CD1c-positive myeloid dendritic cell (primary cell): ENCODE data around the gene SLC46A3.
"Not testable (repeated sequence)": the region's sequence is repeated elsewhere in the genome, so short reads cannot be mapped to it uniquely, and the experiment has no call there.

Source experiments
- DNase-seq: peaks from one replicate; pipeline ENCODE4 v3.0.0-alpha.2; 2016; ENCODE audit errors: extremely low spot score

Gene SLC46A3

GRCh38 chr13:28734906-28735305 is 16.1 kb upstream of the SLC46A3 start:
- DNase-seq: no peak

GRCh38 chr13:28730762-28731161 is 12.0 kb upstream of the SLC46A3 start:
- DNase-seq: no peak

GRCh38 chr13:28729541-28729940 is 10.8 kb upstream of the SLC46A3 start:
- no peak for DNase-seq

GRCh38 chr13:28728642-28729041 is 9.9 kb upstream of the SLC46A3 start:
- no peak for DNase-seq

DNA sequence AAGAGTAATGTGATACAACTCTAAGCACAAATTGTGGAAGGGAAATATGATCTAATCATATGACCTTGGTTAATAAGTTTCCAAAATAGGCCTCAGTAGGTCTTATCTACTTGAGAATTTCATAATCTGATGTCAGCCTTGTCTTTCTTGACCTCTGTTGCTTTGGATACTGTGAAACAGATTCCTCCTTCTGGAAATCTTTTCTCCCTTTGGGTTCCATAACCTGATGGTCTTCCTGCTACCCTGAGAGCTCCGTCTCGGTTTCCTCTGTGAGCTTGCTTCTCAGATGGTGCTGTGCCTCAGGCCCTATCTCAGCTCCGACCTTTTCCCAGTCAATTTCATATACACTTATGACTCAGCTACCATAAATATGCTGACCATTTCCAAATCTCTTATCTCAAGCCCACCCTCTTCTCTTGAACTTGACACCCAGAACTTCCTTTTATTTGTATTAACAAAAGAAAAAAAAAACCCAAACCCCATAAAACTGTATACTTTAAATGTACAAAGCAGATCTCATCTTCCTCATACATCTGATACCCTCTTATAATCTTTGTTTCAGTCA is 6.4 kb upstream of the SLC46A3 start:
- DNase-seq: no peak

- DNase-seq: no peak
Observed at GRCh38 chr13:28723806-28724205, 5.0 kb upstream of the SLC46A3 start.

GRCh38 chr13:28719227-28720055 is 671 bp upstream of the SLC46A3 start:
- DNase-seq: no peak

DNA sequence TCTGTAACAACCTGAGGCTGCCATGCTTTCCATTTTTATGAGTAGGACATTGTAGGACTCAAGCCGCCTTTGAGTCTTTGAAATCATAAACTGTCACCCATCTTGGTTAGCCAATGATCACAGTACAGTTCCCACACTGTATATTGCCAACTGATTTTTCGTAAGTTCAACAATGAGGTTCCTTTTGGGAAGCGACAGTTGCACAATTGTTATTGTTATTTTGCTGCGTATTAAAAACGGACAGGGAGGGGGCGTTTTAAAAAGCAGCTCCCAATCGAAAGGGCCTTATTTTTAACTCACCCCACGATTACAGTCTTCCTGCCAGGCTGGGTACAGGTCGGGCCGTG is 601 bp downstream of the SLC46A3 start:
- DNase-seq: peak; percentile 75

- no peak for DNase-seq
Observed at GRCh38 chr13:28717170-28717569, 1.6 kb downstream of the SLC46A3 start.

GRCh38 chr13:28716511-28716910 is 2.3 kb downstream of the SLC46A3 start:
- peak; percentile 43 for DNase-seq

- DNase-seq: no peak
Observed at GRCh38 chr13:28714651-28715050, 4.1 kb downstream of the SLC46A3 start.

GRCh38 chr13:28710161-28710560 is 8.6 kb downstream of the SLC46A3 start:
- no peak for DNase-seq

DNA sequence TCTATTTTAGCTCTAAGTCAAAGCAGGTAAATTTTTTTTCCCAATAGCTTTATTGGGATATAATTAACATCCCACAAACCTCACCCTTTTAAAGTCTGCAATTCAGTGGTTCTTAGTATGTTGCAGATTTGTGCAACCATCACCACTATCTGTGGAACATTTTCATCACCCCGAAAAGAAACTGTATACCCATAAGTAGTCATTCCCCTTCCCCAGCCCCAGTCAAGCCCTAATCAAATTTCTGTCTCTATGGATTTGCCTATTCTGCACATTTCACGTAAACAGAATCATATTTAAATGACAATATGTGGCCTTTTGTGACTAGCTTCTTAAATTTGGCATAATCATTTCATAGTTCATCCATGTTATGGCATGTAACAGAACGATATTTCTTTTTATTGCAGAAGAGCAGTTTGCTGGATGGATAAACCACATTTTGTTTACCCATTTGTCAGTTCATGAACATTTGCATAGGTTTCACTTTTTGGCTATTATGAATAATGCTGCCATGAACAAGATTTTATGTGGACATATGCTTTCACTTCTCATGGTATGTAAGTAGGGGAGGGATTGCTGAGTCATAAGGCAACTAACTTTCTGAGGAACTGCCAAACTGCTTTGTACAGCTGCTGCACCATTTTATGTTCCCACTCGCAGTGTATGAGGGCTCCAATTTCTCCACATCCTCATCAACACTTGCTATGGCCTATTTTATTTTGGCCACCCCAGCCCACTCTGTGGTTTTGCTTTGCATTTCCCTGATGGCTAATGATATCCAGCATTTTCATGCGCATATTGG is 10.9 kb downstream of the SLC46A3 start:
- DNase-seq: peak; percentile 94

DNA sequence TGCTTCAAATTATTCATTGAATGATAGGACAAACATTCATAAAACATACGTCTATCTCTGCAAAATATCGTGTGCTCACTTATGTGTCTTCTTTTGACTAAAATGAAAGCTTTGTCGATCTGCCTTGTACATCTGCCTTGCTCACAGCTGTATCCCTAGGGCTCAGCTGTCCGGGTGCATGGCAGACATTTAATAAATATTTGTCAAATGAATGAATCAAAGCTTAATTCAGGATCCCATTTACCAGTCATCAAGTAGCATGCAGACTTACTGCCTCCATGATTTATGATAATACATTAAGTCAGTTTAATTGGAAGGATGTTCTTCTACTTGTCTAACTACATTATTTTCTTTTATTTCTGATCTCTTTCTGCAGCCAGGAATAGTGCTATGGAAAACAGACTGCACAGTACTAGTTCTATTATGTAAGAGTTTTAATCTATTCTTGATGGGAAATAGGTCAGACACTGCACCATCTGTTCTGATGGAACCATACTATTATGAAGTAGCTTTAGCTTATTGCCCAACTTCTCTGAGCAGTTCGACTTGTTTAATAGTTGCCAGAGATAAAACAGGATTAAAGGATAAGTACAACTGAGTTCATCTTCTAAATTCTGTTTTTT is 13.2 kb downstream of the SLC46A3 start:
- DNase-seq: no peak

DNA sequence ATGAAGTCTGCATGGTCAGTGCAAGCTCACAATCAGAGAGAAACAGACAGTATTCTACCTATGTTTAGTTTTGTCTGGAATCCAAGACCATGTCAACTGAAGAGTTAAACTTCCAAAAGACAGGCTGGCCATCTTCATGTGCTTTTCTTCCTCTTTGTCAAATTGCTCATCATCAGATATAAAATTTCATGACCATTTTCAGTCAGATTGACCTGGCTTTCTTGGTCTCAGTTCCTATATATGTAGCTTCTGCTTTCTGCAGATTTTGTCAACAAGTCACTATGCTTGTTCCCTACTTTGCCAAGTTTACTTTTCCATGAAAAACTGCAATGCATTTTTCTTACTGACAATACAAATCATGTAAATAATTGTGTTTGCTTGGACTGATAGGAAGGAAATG is 13.9 kb downstream of the SLC46A3 start:
- DNase-seq: peak; percentile 81

DNA sequence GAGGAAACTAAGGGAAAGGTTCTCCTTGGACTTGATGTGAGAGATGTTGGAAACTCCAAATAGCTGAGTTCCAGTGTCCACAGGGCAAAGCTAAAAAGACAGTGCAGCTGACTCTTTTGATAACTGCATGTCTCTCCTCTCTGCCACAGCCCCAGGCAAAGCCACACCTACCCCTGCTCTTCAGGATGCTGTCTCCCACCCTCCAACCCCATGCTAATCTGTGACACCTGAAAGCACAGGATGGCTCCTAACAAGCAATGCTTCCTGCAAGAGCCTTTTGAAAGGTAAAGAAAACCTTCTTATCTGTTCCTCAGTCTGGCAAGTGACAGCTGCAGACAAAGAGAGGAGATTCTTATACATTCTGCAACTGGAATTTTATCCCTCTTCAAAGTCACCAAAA is 14.5 kb downstream of the SLC46A3 start:
- DNase-seq: no peak

DNA sequence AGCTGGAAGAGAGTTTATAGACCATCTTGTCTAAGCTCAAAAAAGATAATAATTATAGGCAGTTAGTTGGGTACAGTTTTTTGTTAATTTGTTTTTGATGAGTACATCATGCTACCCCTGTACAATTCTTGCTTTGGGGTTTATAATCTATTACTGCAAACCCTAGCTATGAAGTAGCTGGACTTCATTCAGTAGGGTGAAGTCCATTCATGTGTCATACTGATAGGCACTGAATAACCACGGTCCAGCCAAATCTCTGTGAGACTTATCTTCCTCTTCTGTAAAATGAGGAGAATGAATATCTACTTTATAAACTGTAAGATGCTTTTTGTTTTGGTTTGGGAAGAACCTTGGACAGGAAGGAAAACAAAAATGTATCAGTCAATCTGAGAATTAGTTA is 19.5 kb downstream of the SLC46A3 start:
- DNase-seq: no peak

DNA sequence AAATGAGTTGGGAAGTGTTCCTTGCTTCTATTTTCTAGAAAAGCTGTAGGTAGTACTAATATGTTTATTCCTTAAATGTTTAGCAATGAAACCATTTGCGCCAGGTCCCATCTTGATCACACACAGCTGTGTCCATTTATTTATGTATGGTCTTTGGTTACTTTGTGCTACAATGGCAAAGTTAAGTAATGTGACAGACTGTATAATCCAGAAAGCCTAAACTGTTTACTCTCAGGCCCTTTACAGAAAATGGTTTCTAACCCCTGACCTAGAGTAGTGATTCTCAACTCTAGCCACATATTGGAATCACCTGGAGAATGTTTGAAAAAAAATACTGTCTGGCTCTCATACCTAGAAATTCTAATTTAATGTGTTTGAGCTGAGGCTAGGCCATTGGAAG is 21.3 kb downstream of the SLC46A3 start:
- DNase-seq: no peak

DNA sequence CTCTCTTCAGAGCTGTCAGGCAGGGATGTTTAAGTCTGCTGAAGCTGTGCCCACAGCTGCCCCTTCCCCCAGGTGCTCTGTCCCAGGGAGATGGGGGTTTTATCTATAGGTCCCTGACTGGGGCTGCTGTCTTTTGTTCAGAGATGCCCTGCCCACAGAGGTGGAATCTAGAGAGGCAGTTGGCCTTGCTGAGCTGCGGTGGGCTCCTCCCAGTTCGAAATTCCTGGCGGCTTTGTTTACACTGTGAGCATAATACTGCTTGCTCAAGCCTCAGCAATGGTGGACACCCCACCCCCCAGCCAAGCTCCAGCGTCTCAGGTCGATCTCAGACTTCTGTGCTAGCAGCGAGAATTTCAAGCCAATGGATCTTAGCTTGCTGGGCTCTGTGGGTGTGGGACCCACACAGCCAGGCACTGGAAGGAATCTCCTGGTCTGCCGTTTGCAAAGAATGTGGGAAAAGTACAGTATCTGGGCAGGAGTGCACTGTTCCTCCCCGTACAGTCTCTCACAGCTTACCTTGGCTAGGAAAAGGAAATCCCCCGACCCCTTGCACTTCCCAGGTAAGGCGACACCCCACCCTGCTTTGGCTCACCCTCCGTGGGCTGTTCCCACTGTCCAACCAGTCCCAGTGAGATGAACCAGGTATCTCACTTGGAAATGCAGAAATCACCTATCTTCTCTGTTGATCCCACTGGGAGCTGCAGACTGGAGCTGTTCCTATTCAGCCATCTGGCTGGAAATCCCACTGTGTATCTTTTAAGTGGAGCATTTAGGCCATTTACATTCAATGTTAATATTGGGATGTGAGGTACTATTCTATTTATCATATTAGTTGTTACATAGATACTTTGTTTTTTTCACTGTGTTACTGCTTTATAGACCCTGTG is 24.9 kb downstream of the SLC46A3 start:
- DNase-seq: not testable (repeated sequence)

- DNase-seq: peak; percentile 45
Observed at GRCh38 chr13:28685892-28686291, 32.9 kb downstream of the SLC46A3 start.

DNA sequence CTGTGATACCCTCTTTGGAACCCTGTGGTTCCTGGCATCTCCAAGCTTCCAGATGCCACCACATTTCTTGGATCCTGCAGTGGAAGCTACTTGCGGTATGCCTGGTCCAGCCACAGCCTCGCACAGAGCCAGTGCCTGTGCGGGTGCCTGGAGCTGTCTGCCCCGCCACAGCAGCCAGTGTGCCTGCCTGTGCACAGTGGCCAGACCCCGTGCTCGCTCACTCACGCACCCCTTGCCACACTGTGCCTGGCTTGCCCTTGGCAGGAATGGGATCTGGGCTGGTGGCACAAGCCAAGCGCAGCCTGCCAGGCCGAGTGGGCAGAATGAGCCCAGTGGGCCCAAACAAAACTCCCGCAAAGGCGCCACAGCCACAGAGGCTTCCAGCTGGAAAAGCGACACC is 33.7 kb downstream of the SLC46A3 start:
- DNase-seq: no peak
